ENCODE data around the gene HEATR1. TPM values are rescaled to one million over a fixed set of nuclear protein-coding genes. Genes with fewer than 3 reads are reported as not detected.
A peak's percentile ranks its signal among the peaks of the same experiment; 100 is the strongest.
"Not testable (repeated sequence)": the region's sequence is repeated elsewhere in the genome, so short reads cannot be mapped to it uniquely, and the experiment has no call there.

Gene HEATR1
- total RNA-seq, 1 experiment from 2014 or later, result 43.3 TPM

DNA sequence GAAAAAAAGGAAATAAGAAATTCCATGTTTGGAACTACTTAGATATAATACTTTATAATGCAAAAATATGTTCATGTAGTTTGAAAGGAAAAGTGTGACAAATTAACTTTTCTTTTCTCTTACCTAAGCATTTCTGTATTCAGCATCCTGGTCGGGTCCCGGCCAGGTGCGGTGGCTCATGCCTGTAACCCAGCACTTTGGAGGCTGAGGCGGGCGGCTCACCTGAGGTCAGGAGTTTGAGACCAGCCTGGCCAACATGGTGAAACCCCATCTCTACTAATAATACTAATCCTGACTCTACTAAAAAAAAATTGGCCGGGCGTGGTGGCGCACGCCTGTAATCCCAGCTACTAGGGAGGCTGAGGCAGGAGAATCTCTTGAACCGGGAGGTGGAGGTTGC is 3.3 kb upstream of the HEATR1 start:
- in situ Hi-C loops (cut with HindIII; ENCODE audit: low pct_unique_long_range_greater_than_20kb, low sequenced_read_pairs); DNase-seq (ENCODE audit: low read depth, low spot score): not testable (repeated sequence)

DNA sequence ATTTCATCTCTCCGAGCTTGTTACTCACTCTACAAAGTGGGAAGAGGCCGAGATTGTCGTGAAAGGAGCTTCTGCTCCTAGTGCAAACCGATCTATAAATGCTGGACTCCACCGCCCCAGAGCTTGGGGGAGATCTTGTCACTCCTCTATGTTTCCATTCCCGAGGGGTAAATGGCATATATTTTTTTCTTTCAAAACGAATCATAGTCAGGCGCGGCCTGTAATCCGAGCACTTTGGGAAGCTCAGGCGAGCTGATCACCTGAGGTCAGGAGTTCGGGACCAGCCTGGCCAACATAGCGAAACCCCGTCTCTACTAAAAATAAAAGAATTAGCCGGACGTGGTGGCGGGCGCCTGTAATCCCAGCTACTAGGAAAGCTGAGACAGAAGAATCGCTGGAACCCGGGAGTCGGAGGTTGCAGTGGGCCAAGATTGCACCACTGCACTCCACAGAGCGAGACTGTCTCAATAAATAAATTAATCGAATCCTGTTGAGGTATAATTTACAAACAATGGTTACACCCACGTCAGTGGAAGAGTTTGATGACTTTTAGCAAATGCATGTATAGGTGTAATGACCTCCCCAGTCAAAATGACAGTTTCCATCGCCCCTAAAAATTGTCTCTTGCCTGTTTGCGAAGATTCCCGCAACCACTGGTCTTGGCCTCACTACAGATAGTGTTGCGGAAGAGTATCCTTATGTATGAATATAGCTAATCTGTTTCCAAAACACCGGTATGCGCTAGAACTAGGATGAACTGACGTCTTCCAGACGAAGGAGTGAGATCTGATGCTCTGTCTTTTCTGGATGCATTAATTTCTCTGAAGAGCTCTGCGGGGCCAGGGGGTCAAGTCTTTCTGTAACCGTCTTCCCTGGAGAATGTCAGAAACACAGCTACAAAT is 840 bp upstream of the HEATR1 start:
- in situ Hi-C loops (cut with HindIII; ENCODE audit: low pct_unique_long_range_greater_than_20kb, low sequenced_read_pairs), result no loop called here
- DNase-seq (ENCODE audit: low read depth, low spot score), result no peak

- in situ Hi-C loops (cut with HindIII; ENCODE audit: low pct_unique_long_range_greater_than_20kb, low sequenced_read_pairs), result no loop called here
- DNase-seq (ENCODE audit: low read depth, low spot score), result no peak
Observed at GRCh38 chr1:236602171-236602570, 2.1 kb downstream of the HEATR1 start.

- DNase-seq (ENCODE audit: low read depth, low spot score), result no peak
- in situ Hi-C loops (cut with HindIII; ENCODE audit: low pct_unique_long_range_greater_than_20kb, low sequenced_read_pairs), result no loop called here
Observed at GRCh38 chr1:236590553-236591150, 13.7 kb downstream of the HEATR1 start.

GRCh38 chr1:236589531-236589930 is 14.8 kb downstream of the HEATR1 start:
- in situ Hi-C loops (cut with HindIII; ENCODE audit: low pct_unique_long_range_greater_than_20kb, low sequenced_read_pairs), result no loop called here
- no peak for DNase-seq (ENCODE audit: low read depth, low spot score)

GRCh38 chr1:236581528-236581927 is 22.8 kb downstream of the HEATR1 start:
- in situ Hi-C loops (cut with HindIII; ENCODE audit: low pct_unique_long_range_greater_than_20kb, low sequenced_read_pairs), result no loop called here
- DNase-seq (ENCODE audit: low read depth, low spot score), result no peak

- DNase-seq (ENCODE audit: low read depth, low spot score); in situ Hi-C loops (cut with HindIII; ENCODE audit: low pct_unique_long_range_greater_than_20kb, low sequenced_read_pairs): not testable (repeated sequence)
Observed at GRCh38 chr1:236580404-236580803, 23.9 kb downstream of the HEATR1 start.

- DNase-seq (ENCODE audit: low read depth, low spot score), result no peak
- in situ Hi-C loops (cut with HindIII; ENCODE audit: low pct_unique_long_range_greater_than_20kb, low sequenced_read_pairs), result no loop called here
Observed at GRCh38 chr1:236578661-236579060, 25.7 kb downstream of the HEATR1 start.

- in situ Hi-C loops (cut with HindIII; ENCODE audit: low pct_unique_long_range_greater_than_20kb, low sequenced_read_pairs); DNase-seq (ENCODE audit: low read depth, low spot score): not testable (repeated sequence)
Observed at GRCh38 chr1:236577041-236577440, 27.3 kb downstream of the HEATR1 start.

DNA sequence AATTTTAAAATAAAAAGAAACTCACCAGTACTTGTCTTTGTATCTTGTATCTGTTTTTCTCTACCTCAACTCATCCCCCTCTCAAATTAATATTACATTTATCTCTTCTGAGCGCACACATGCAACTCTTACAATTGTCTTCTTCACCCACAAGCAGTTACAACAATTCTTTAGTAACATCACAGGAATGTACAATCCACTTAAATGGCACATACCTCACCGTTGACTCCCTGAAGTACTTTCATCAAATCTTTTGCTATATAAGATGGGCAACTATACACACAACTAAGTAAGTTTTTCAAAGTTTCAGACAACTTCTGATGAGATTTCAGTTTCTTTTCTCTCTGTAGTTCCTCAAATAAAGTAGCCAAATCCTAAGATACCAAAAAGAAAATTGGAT is 28.3 kb downstream of the HEATR1 start:
- in situ Hi-C loops (cut with HindIII; ENCODE audit: low pct_unique_long_range_greater_than_20kb, low sequenced_read_pairs), result no loop called here
- DNase-seq (ENCODE audit: low read depth, low spot score), result no peak

- in situ Hi-C loops (cut with HindIII; ENCODE audit: low pct_unique_long_range_greater_than_20kb, low sequenced_read_pairs), result no loop called here
- peak; percentile 34 for DNase-seq (ENCODE audit: low read depth, low spot score)
Observed at GRCh38 chr1:236575523-236575922, 28.8 kb downstream of the HEATR1 start.

DNA sequence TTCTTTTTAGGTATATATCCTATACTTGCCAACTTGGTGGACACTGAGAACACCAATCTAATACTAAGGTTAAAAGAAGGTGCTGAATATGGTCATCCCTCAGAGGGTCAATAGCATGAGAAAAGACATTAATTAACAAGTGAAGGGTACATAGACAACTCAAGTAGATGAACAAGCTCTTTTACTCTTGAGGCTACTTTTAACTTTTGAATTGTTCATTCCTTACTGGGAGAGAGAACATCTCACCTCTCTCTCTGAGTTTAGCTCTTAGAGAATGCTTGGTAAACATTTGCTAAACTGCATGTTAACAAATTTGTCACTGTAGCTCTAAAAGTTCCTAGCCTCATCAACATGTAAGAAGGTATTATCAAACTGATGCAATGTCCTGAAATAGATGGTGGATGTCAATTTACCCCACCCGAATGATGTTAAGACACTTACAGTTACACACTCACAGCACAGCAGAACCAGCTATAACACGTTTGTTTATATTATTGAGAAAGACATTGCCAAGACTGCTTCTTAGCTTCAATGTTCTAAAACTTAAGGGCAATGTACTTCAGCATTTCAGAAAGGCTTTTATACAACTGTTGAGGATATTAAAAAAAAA is 35.9 kb downstream of the HEATR1 start:
- DNase-seq (ENCODE audit: low read depth, low spot score), result no peak
- in situ Hi-C loops (cut with HindIII; ENCODE audit: low pct_unique_long_range_greater_than_20kb, low sequenced_read_pairs), result no loop called here

DNA sequence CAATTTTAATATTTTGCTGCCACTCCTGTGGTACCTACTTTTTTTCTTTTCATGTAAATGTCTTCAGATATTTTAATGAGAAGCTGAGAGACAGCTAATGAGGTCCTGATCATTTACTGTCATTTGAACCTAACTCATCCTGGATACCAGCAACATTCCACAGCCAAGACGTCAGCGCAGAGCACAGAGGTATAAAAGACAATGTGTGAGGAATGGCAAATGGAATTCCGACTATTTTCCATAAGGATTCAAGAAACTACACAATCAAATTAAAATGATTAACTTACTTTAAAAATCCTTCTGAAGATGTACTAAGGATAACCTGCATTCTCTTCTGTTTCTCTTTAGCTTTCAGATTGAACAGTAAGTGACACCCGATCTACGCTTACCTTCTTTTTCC is 38.8 kb downstream of the HEATR1 start:
- no peak for DNase-seq (ENCODE audit: low read depth, low spot score)
- in situ Hi-C loops (cut with HindIII; ENCODE audit: low pct_unique_long_range_greater_than_20kb, low sequenced_read_pairs), result no loop called here

GRCh38 chr1:236561976-236562375 is 42.3 kb downstream of the HEATR1 start:
- no peak for DNase-seq (ENCODE audit: low read depth, low spot score)
- in situ Hi-C loops (cut with HindIII; ENCODE audit: low pct_unique_long_range_greater_than_20kb, low sequenced_read_pairs), result no loop called here

GRCh38 chr1:236560213-236560771 is 44.0 kb downstream of the HEATR1 start:
- DNase-seq (ENCODE audit: low read depth, low spot score), result no peak
- in situ Hi-C loops (cut with HindIII; ENCODE audit: low pct_unique_long_range_greater_than_20kb, low sequenced_read_pairs), result no loop called here

DNA sequence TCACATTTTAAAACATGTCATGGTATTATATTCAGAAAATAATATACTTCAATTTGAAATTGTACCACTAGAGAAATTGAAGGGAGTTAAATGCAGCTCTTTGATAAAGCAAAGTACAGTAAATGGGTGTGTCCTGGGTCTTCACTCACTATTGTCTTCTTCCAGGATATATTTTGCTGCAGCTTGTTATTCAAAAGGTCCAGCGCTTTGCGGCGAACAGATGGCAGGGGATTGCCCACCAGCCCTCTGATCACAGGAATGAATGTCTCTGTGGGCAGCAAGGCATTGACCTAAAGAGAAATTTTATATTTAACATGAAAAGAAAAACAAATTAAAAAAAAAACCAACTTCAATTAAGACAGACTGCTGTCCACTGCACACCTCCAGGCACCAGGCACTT is 45.5 kb downstream of the HEATR1 start:
- in situ Hi-C loops (cut with HindIII; ENCODE audit: low pct_unique_long_range_greater_than_20kb, low sequenced_read_pairs), result no loop called here
- no peak for DNase-seq (ENCODE audit: low read depth, low spot score)

DNA sequence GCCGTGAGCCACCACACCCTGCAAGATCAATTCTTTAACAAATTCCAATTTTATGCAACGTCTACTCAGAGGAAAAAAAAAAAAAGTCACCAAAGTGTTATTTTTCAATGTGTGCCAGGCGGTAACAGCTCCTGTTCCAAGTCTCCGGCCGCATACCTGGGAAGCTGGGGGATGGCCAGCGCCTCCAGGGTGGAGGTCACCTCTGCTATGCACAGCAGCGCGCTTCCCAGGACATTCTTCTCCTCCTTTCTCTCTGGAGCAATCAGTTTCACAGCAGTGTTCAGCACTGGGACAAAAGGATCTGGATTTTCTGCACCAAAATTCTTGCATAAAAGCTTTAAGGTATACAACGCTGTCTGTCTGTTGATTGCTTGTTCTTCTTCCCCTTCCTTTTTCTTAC is 46.2 kb downstream of the HEATR1 start:
- in situ Hi-C loops (cut with HindIII; ENCODE audit: low pct_unique_long_range_greater_than_20kb, low sequenced_read_pairs), result no loop called here

GRCh38 chr1:236556606-236557005 is 47.7 kb downstream of the HEATR1 start:
- in situ Hi-C loops (cut with HindIII; ENCODE audit: low pct_unique_long_range_greater_than_20kb, low sequenced_read_pairs), result no loop called here
- DNase-seq (ENCODE audit: low read depth, low spot score), result no peak

More for the DNA sequence above, 46.2 kb downstream of the HEATR1 start:
- no peak for DNase-seq (ENCODE audit: low read depth, low spot score)

All from SK-MEL-5 (cell line).